GM12801 (cell line): ENCODE data around the gene SDK1.

Experiments used
- CTCF ChIP-seq: IDR thresholded peaks from one replicate; pipeline ENCODE4 v1.5.1; 2011; ENCODE audit warnings: control low read depth; ENCODE audit not compliant: insufficient read length; ENCODE audit errors: extremely low read depth

SDK1 gene

GRCh38 chr7:3747467-3747866 lies 446.4 kb downstream of the SDK1 start:
- TF ChIP-seq CTCF: no peak

GRCh38 chr7:3748389-3748788 lies 447.3 kb downstream of the SDK1 start:
- no peak for TF ChIP-seq CTCF

GRCh38 chr7:3753868-3754267 lies 452.8 kb downstream of the SDK1 start:
- TF ChIP-seq CTCF: no peak

- TF ChIP-seq CTCF: no peak
Observed at GRCh38 chr7:3754493-3755341, 453.7 kb downstream of the SDK1 start.

- TF ChIP-seq CTCF: no peak
Observed at GRCh38 chr7:3757059-3757458, 456.0 kb downstream of the SDK1 start.

GRCh38 chr7:3760651-3761050 lies 459.6 kb downstream of the SDK1 start:
- TF ChIP-seq CTCF: no peak

GRCh38 chr7:3762146-3762831 lies 461.2 kb downstream of the SDK1 start:
- TF ChIP-seq CTCF: no peak
